ENCODE results near the gene PLCE1.

The PLCE1 gene

DNA sequence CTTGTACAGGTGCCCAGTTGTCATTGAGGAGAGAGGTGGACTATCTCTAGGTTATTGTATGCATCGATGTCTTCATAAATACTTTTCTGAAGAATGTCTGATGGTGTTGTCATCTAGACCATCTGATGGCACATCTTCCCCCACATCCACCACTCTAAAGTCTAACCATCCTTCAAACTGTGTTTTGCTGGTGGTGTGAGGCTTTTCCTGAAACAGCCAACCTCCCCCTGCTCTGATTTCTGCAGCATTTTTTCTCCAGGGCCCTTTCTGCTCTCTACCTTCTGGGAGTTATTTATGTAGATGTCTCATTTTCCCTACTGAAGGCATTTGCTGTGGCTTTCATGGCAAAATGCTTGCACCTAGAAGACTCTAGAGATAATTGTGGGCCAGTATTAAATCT is 1.5 kb downstream of the PLCE1 start:
- DNase-seq, result no peak

- DNase-seq, result no peak
Observed at GRCh38 chr10:93995598-93996271, 2.0 kb downstream of the PLCE1 start.

GRCh38 chr10:93996551-93996950 is 2.8 kb downstream of the PLCE1 start:
- no peak for DNase-seq

DNA sequence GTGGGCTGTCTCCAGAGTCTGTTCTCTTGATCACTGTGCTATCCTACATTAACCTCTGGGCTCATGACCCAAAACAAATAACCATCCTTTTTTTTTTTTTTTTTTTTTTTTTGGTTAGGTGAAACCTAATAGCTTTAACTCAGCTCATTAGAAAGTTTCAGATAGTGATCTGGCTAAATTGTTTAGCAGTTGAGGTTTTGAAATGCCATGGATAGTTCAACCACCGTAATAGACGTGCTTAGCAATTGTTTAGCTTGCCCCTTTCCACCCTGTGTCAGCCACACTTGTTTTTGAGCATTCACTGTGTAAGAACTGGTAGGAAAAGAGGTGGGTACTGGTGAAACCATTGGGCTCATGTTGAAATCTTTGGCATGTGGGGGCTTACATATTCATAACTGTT is 3.8 kb downstream of the PLCE1 start:
- no peak for DNase-seq

GRCh38 chr10:93999401-93999851 is 5.7 kb downstream of the PLCE1 start:
- DNase-seq, result no peak

GRCh38 chr10:94000638-94001415 is 7.1 kb downstream of the PLCE1 start:
- no peak for DNase-seq

- DNase-seq, result no peak
Observed at GRCh38 chr10:94001416-94001810, 7.7 kb downstream of the PLCE1 start.

- no peak for DNase-seq
Observed at GRCh38 chr10:94002156-94002555, 8.4 kb downstream of the PLCE1 start.

- DNase-seq, result no peak
Observed at GRCh38 chr10:94003488-94003887, 9.8 kb downstream of the PLCE1 start.

DNA sequence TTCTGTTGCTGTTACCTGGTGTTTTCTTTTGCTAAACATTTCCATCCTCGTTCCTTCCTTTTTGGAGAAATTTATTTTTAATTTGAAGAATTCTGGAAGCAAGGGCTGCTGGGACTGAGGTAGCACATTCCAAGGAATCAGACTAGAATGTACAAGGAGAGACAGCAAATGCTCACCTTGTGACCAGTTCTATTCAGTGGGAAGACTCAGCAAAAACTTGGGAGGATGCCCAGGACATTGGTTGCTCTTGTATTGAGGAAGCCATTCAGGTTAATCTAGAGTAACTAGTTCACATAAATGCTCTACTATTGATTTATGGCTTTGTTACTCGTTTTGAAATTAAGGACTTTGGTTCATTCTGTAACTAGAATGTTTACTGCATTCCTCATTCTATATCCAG is 11.3 kb downstream of the PLCE1 start:
- DNase-seq, result no peak

GRCh38 chr10:94006591-94007550 is 13.1 kb downstream of the PLCE1 start:
- no peak for DNase-seq

DNA sequence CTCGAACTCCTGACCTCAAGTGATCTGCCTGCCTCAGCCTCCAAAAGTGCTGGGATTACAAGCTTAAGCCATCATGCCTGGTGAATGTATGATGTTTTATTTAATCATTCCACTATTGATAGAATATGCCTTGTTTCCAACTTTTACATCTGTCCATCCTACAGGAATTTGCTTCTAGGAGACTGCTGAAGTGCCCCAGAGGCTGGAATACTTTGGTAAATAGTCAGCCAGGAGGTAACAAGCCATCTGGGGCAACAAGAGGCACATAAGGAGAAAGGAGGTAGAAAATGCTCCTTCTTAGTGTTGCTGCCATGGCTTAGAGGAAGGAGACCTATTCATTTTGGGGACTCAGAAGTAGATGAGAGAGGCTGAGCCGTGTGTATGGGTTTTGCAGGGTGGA is 14.8 kb downstream of the PLCE1 start:
- no peak for DNase-seq

DNA sequence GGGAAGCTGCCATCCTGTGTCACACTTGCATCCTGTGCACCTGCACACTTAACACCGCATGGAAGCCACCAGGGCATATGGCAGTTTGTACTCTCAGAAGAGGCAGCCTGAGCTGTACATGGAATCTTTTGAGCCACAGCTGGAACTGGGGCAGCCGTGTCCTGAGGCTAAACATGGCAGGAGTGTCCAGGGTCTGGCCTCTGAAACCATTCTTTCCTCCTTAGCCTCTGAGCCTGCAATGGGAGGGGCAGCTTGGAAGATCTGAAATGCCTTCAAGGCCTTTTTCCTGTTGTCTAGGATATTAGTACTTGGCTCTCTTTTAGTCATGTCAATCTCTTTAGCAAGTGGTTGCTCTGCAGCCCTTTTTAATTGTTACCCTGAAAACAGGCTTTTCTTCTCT is 16.4 kb downstream of the PLCE1 start:
- no peak for DNase-seq

- DNase-seq, result no peak
Observed at GRCh38 chr10:94010886-94011285, 17.2 kb downstream of the PLCE1 start.

- no peak for DNase-seq
Observed at GRCh38 chr10:94011296-94011695, 17.6 kb downstream of the PLCE1 start.

- no peak for DNase-seq
Observed at GRCh38 chr10:94012834-94013233, 19.1 kb downstream of the PLCE1 start.

DNA sequence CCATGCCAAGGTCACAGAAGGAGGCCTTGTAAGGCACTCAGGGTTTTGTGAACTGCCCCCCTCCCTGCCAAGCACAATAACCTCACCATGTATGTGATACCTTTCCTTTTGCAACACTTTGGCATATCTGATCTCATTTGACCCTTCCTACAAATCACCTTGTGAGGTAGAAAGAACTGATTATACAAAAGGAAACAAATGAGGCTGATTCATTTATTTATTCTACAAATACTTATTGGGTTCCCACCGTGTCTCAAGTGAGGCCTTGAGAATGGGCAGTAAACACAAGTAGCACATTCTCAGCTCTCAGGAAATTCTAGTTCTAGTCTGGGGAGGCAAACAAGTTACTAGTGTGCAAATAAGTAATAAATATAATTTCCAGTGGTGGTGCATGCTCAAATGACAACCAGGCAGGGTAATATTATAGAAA is 19.6 kb downstream of the PLCE1 start:
- no peak for DNase-seq

DNA sequence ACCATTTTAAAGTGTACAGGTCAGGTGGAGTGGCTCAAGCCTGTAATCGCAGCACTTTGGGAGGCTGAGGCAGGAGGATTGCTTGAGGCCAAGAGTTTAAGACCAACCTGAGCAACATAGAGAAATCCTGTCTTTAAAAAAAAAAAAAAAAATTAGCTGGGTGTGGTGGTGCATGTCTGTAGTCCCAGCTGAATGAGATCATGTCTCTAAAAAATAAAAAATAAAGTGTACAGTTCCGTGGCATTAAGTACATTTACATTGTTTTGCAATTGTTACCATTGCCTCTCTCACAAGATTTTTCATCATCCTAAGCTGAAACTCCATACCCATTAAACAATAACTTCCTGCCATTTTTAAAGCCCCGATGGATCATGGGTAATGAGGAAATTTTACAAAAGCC is 20.6 kb downstream of the PLCE1 start:
- DNase-seq, result no peak

DNA sequence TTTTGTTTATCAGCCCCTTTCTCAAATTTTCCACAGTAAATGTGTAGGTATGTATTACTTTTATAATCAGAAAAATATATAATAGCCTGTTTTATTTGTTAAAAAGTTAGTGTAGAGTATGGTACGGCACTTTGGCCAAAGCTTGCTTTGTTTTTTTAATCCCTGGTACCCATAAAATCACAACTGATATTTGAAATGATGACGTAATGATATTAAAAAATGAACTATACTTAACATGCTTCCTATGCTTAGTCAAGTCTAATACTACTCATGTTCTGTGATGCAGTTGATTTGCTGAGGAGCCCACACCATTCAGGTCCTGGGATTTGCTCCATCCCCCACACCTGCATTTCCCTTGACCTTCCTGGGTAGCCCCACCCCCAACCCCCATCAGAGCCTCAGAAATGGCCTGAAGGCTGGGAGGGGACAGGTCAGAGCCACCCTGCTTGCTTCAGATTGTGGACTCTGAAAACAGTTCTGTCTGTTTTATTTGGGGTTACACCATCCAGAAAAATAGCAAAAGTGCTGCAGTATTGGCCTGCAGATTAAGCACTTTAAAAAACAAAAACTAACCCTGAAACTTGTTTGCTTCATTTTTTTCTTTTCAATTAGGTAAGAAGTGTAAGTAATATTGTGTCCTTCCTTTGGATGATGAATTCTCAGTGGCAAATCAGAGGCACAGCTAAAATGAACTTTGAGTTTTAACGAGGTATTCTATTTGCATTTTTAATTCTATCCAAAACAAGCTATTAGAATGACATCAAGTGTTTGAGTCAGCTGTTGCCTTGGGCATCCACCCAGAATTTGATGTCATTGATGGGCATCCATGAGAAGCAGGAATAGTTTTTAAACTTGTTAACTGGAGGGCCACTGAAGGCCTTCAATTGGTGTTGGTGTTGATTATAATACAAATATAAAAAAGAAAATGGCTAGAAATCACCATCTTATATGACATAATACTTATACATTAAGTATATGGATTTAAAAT is 23.3 kb downstream of the PLCE1 start:
- no peak for DNase-seq

DNA sequence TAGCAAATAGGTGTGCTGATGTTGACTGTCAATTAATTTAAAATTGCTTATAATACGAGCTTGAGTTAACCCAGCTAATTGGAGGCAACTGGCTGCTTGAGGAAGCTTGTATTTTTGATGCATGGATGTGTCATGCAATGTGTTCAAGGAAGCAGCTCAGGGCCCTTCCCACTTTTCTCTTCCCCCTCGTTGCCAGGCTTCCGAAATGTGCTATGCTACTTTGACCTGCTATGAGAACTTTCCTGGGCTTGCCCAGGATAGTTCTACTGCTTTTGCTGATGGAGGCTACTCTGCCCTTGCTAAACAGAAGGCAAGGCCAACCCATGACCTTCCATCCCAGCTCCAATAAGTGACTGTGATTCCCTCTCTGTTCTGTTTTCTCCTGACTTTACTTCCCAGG is 24.4 kb downstream of the PLCE1 start:
- DNase-seq, result no peak

DNA sequence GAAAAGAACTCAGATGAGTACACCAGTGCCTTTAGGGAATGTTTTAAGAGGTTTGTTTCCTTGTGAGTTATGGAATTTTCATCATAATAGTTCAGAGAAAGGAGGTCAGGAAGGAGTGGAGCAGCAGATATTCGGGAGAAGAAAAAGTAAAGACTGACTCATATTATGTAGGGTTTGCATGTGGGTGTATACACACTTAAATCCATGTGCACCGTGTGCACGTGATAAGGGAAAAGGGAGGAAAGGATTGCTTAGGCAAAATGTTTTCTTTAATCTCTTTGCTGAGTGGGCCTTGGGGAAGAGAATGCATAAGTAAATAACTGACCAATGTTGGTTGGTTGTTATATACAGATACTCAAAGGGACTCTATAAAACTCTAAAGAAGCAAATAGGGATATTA is 30.2 kb downstream of the PLCE1 start:
- no peak for DNase-seq

- DNase-seq, result no peak
Observed at GRCh38 chr10:94024407-94024806, 30.7 kb downstream of the PLCE1 start.
